ENCODE data around the gene GAL3ST2. TPM values are rescaled to one million over a fixed set of nuclear protein-coding genes. Genes with fewer than 3 reads are reported as not detected.

The GAL3ST2 gene
- total and polyA plus RNA-seq, 2 of the 8 experiments (the other 6 are each of a cell fraction or from before 2014, with no cell fraction given) = not detected

- TF ChIP-seq, protein P1, sequence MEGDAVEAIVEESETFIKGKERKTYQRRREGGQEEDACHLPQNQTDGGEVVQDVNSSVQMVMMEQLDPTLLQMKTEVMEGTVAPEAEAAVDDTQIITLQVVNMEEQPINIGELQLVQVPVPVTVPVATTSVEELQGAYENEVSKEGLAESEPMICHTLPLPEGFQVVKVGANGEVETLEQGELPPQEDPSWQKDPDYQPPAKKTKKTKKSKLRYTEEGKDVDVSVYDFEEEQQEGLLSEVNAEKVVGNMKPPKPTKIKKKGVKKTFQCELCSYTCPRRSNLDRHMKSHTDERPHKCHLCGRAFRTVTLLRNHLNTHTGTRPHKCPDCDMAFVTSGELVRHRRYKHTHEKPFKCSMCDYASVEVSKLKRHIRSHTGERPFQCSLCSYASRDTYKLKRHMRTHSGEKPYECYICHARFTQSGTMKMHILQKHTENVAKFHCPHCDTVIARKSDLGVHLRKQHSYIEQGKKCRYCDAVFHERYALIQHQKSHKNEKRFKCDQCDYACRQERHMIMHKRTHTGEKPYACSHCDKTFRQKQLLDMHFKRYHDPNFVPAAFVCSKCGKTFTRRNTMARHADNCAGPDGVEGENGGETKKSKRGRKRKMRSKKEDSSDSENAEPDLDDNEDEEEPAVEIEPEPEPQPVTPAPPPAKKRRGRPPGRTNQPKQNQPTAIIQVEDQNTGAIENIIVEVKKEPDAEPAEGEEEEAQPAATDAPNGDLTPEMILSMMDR (IDR thresholded peaks at IDR 0.05; ENCODE audit: control extremely low read depth in 1 of 3, insufficient read depth in 1 of 3, low read depth in 1 of 3, low read length in 3 of 3) = no peak
- no peak for TF ChIP-seq ZNF274 (IDR thresholded peaks at IDR 0.05; ENCODE audit: borderline replicate concordance, extremely low read depth, low read length)
- TF ChIP-seq, protein P2, sequence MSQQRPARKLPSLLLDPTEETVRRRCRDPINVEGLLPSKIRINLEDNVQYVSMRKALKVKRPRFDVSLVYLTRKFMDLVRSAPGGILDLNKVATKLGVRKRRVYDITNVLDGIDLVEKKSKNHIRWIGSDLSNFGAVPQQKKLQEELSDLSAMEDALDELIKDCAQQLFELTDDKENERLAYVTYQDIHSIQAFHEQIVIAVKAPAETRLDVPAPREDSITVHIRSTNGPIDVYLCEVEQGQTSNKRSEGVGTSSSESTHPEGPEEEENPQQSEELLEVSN (IDR thresholded peaks at IDR 0.05) = no peak
- no peak for TF ChIP-seq SIN3A (conservative IDR thresholded peaks at IDR 0.05 in 1 of 2, IDR thresholded peaks at IDR 0.05 in 1 of 2; ENCODE audit: low read depth in 1 of 2, low read length in 2 of 2)
- no peak for TF ChIP-seq POLR2AphosphoS5 (IDR thresholded peaks at IDR 0.05; ENCODE audit: low read depth, low read length)
- no peak for TF ChIP-seq RAD21 (IDR thresholded peaks at IDR 0.05 in 1 of 2, conservative IDR thresholded peaks at IDR 0.05 in 1 of 2; ENCODE audit: low read depth in 2 of 2, low read length in 2 of 2)
- TF ChIP-seq SRF (IDR thresholded peaks at IDR 0.05; ENCODE audit: low read depth, low read length) = no peak
- no peak for TF ChIP-seq BCL11A (IDR thresholded peaks at IDR 0.05; ENCODE audit: low read depth in 2 of 2, low read length in 2 of 2)
Observed at GRCh38 chr2:241796209-241796608, 19.6 kb downstream of the GAL3ST2 start (continued).

Measured in H1 (cell line).